ENCODE data around the gene CKLF.

DNA sequence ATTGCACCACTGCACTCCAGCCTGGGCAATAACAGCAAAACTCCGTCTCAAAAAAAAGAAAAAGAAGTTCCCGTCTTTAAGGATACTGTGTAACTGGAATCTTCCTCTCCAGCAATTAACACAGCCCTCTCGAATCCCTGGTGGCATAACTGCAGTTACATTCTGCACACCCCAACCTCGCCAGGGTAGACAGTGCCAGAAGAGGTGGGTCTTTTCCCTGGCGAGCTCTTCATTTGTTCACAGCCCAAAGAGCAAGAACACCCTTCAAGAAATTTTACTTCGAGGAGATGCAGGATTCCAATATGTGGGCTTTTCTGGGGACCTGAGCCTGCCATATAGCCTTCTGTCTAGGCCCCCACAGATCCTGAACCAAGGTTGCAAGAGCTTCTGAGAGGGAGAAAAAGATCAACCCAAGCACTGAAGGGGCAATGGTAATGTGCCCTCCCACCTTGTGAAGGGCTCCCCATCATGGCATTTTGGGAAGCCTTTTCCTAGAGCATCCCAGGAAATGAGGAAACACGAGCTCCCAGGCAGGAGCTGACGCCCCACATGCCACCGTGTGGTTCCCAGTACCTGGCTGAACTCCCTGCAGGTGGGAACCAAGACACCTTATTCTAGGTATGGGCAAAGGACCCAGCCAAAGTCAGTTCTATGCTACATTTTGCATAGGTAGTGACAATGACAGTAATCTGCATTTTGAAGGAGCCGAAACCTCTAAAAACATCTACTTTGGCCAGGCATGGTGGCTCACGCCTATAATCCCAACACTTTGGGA lies 29.4 kb upstream of the CKLF start:
- TF ChIP-seq POLR2A (IDR thresholded peaks at IDR 0.05; ENCODE audit: low read length) (no peak), GATA1 (IDR thresholded peaks at IDR 0.05; ENCODE audit: low read depth, low read length) (no peak)
